HG02678 (cell line): ENCODE results near the gene MYO1G.

Experiments used
- ATAC-seq: cut with Tn5 transposase; IDR thresholded peaks from one replicate; pipeline ENCODE4 v1.9.1; 2021; ENCODE audit warnings: mild to moderate bottlenecking, moderate library complexity; ENCODE audit not compliant: unreplicated experiment

MYO1G gene

DNA sequence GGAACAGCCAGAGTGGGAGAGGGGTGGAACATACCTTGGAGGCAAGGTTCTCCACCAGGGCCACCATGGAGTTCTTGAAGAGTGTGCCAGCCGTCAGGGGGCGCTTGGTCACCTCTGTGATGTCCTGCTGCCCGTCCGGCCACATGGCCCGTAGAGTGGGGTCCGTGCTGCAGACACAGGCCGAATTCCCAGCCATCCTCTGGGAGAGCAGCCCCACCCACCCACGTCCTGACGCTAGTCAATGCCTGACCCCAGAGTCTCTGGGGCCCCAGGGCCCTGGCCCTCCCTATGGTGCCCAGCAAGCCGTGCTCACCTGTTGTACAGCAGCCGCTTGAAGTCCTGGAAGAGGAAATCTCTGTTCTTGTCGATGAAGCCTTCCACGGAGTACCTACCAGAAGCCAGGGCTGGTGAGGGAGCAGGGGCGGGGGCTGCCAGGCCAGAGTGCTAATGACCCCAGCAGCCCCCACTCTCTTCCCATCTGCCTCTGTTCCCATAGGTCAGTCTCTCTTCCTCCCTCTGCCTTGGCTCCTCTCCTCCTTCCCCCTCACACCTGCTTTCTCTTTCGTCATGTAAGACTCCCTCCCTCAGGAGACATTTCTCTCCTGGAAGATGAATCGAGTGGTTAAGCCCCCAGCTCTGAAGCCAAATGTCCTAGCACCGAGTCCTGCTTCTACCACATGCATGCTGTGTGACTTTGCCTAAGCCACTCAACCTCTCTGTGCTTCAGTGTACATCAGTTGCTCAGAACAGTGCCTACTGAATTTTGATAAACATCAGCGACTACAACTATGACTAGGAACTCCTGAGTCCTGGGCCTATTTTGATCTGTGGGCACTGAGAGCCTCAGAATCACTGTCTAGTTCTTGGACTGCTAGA is 11.0 kb downstream of the MYO1G start:
- ATAC-seq: no peak

- ATAC-seq: no peak
Measured at GRCh38 chr7:44966731-44967538, 11.9 kb downstream of the MYO1G start.

- no peak for ATAC-seq
Measured at GRCh38 chr7:44965937-44966730, 12.7 kb downstream of the MYO1G start.

- ATAC-seq: no peak
Measured at GRCh38 chr7:44965441-44965903, 13.3 kb downstream of the MYO1G start.

DNA sequence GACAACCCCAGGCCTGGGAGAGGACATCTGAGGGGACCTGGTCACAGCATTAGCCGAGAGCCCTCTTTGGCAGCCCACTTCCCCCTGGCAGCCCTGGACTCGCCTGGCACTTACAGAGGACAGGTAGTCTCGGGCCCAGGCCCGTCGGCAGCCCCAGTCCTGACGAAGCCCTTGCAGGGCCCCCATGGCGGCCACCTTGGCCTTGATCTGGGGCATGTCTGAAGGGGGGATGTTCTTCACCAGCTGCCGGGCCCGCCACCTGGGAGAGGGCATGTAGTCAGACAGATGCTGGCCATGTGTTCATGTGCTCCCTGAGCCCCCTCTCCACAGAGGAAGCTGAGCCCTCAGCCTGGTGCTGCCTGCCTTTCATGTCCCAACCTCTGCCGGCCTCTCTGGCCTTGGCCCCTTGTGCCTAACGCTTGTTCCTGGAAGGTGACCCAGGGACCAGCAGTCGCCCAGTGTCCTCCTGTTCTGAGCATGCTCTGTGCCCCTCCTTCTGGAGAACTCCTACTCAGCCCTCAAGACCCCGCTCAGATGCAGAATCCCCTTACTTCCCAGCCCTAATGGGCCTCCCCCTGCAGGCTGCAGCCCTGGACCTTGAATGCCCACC is 13.9 kb downstream of the MYO1G start:
- no peak for ATAC-seq

DNA sequence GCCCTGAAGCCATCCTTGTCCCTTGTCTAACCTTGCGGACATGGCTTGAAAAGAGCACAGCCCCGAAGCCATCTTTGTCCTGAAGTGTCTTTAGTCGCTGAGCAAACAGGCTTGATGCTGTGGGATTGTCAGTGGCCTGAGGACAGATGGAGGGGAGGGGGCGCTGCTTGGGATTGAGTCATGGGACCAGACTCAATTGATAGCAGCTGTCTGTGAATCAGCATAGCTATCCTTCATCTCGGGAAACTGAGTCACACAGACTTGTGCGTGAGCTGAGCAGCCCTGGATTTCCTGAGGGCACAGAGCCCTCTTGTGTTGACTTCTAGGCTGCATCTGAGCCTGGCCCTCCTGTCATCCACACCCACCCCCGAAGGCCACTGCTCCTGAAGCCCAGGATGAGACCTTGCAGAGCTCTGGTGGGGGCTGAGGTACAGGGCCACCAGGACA is 14.4 kb downstream of the MYO1G start:
- ATAC-seq: no peak

- ATAC-seq: no peak
Measured at GRCh38 chr7:44963364-44964290, 15.2 kb downstream of the MYO1G start.

- no peak for ATAC-seq
Measured at GRCh38 chr7:44962483-44963251, 16.1 kb downstream of the MYO1G start.

DNA sequence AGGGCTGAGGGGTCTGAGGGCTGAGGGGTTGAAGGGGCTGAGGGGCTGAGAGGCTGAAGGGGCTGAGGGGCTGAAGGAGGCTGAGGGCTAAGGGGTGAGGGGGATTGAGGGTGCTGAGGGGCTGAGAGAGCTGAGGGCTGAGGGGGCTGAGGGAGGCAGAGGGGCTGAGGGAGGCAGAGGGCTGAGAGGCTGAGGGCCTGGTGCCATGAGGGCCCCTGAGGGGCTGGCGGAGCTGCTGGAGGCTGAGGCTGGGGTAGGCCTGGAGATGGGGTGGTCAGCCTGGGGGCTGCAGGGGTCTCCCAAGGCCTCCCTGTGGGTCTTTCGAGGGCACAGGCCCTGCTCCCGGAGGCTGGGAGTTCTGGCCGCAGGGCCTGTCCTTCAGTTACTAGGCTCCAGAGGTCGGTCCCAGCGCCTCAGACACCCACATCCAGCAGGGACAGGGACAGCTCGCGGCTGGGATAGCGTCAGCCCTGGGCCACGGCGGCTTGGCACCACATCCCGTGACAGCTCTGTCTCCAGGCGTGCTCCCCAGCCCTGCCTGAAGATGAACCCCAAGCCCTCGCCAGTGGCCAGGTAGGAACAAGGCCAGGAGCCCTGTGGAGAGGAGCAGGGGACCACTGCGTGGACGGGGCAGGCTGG is 16.9 kb downstream of the MYO1G start:
- ATAC-seq: no peak

GRCh38 chr7:44960011-44960580 is 18.7 kb downstream of the MYO1G start:
- no peak for ATAC-seq

- no peak for ATAC-seq
Measured at GRCh38 chr7:44959433-44959951, 19.3 kb downstream of the MYO1G start.

DNA sequence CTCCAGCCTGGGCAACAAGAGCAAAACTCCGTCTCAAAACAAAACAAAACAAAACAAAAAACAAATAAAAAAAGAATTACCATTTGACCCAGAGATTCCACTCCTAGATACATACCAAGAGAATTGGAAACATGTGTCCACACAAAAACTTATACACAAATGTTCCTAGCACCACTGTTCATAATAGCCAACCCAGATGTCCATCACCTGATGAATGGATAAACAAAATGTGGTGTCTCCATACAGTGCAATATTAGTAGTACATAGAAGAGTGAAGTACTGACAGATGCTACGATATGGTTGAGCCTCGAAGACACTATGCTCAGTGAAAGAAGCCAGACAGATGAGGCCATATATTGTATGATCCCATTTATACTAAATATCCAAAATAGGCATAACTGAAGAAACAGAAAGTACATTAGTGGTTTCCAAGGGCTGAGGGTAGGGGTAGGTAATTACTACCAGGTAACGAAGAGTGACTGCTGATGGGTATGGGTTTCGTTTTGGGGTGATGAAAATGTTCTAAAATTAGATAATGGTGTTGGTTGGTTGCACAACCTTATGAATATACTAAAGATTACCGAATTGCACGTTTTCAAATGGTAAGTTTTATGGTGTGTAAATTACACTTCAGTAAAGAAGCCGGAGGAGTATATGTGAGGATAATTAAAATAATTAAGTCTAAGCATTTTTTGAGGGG is 20.0 kb downstream of the MYO1G start:
- no peak for ATAC-seq

- ATAC-seq: no peak
Measured at GRCh38 chr7:44956157-44956766, 22.6 kb downstream of the MYO1G start.

DNA sequence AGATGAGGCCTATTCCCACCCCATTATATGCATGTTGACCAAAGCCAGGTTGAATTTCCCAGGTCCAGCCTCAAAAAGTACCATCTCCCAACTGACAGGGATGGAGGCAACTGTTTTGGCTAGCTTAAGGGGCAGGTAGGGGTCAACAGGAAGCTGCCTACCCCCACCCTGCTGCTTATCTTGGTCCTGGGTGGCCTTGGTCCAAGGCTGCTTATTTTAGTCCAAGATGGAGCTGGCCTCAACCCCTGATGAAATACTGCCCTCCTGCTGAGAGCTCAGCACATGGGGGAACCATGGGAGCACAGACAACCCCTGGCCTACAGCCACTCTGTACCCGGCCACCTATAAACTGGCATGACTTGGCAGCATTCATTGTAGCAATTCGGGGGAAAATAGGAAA is 23.1 kb downstream of the MYO1G start:
- ATAC-seq: no peak

GRCh38 chr7:44953156-44953555 is 25.7 kb downstream of the MYO1G start:
- ATAC-seq: no peak

GRCh38 chr7:44949303-44949702 is 29.5 kb downstream of the MYO1G start:
- ATAC-seq: no peak

DNA sequence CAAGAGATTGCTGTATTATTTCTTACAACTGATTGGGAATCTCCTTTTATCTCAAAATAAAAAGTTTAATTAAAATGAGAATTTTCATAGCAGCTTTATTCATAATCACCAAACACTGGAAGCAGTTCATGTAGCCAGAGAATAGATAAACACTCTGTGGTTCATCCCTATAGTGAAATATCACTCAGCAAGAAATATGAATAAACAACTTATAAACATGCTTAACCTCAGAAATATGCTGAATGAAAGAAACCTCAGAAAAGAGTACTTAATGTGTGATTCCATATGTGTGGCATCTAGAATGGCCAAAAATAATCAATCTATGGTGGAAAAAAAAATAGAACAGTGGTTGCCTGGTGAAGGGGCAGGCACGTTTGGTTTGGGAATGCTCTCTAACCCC is 33.3 kb downstream of the MYO1G start:
- no peak for ATAC-seq
